SJCRH30 (cell line): ENCODE results near the gene GNAL. TPM values are rescaled to one million over a fixed set of nuclear protein-coding genes. Genes with fewer than 3 reads are reported as not detected.
"Not testable (repeated sequence)": the region's sequence is repeated elsewhere in the genome, so short reads cannot be mapped to it uniquely, and the experiment has no call there.

Source experiments
- DNase-seq, 2 experiments: peaks; one replicate each; pipeline ENCODE4 v3.0.0-alpha.2; 2015 to 2020
- H3K27ac ChIP-seq: fragments of 250-450 bp; sonication (Bioruptor Pico); 2 replicates; pipeline ENCODE4 v1.5.1; 2020; ENCODE audit warnings: mild to moderate bottlenecking, moderate library complexity
- H3K27me3 ChIP-seq: fragments of 250-450 bp; sonication (Bioruptor Pico); 2 replicates; pipeline ENCODE4 v1.5.1; 2020; ENCODE audit warnings: mild to moderate bottlenecking, moderate library complexity
- H3K36me3 ChIP-seq: fragments of 250-450 bp; sonication (Bioruptor Pico); 2 replicates; pipeline ENCODE4 v1.5.1; 2020; ENCODE audit warnings: mild to moderate bottlenecking, moderate library complexity
- H3K4me1 ChIP-seq: fragments of 250-450 bp; sonication (Bioruptor Pico); 2 replicates; pipeline ENCODE4 v1.5.1; 2020; ENCODE audit warnings: mild to moderate bottlenecking, moderate library complexity
- H3K4me3 ChIP-seq: fragments of 250-450 bp; sonication (Bioruptor Pico); 2 replicates; pipeline ENCODE4 v1.5.1; 2020; ENCODE audit warnings: mild to moderate bottlenecking, moderate library complexity
- H3K9me3 ChIP-seq: fragments of 250-450 bp; sonication (Bioruptor Pico); replicated peaks from 2 replicates; pipeline ENCODE4 v1.5.1; 2020; ENCODE audit warnings: mild to moderate bottlenecking, moderate library complexity
- total RNA-seq: library from RNA; depleted of rRNA; stranded (reverse); fragments of >200 nt; shearing (Covaris generic); gene quantifications from 2 replicates; pipeline ENCODE4 v1.2.3, GENCODE V29; 2014

GNAL gene
- total RNA-seq, 1 experiment from 2014 or later, result 2.6 TPM

GRCh38 chr18:11906176-11906575 is 217.1 kb downstream of the GNAL start:
- DNase-seq, result no peak
- H3K4me1 ChIP-seq, result no peaks in the 10 kb centered on the region
- no peak overlapping the region for H3K4me3 ChIP-seq
- no peaks in the 10 kb centered on the region for H3K9me3 ChIP-seq
- H3K27me3 ChIP-seq, result no peaks in the 10 kb centered on the region
- H3K36me3 ChIP-seq, result no peaks in the 10 kb centered on the region
- no peak overlapping the region for H3K27ac ChIP-seq

GRCh38 chr18:11906926-11907874 is 218.1 kb downstream of the GNAL start:
- Histone ChIP-seq H3K9me3 (no peaks in the 10 kb centered on the region), H3K27ac (no peak overlapping the region; the same call in 1 of the 2 replicates), H3K4me3 (peak overlapping the region; percentile 85), H3K4me1 (no peaks in the 10 kb centered on the region), H3K36me3 (no peaks in the 10 kb centered on the region), H3K27me3 (no peaks in the 10 kb centered on the region)
- peak in 1 of 2 experiments; percentile 17 for DNase-seq

GRCh38 chr18:11908182-11909060 is 219.4 kb downstream of the GNAL start, which contains the start of gene MPPE1:
TSS of gene MPPE1 (minus strand) at chr18:11908317. CDS start at chr18:11897264, 11,053 bp downstream.
- Histone ChIP-seq H3K4me1 (peaks cover 5% of the 10 kb centered on the region), H3K36me3 (no peaks in the 10 kb centered on the region), H3K27me3 (no peaks in the 10 kb centered on the region), H3K9me3 (no peaks in the 10 kb centered on the region), H3K4me3 (peak within 1 kb of the TSS; percentile 85), H3K27ac (peak within 1 kb of the TSS; percentile 93)
- DNase-seq, result peak; percentile 79 to 81

GRCh38 chr18:11909061-11909455 is 220.0 kb downstream of the GNAL start:
- Histone ChIP-seq H3K27ac (peak overlapping the region; percentile 93), H3K9me3 (no peaks in the 10 kb centered on the region), H3K4me1 (peaks cover 12% of the 10 kb centered on the region), H3K36me3 (no peaks in the 10 kb centered on the region), H3K4me3 (peak overlapping the region; percentile 85), H3K27me3 (no peaks in the 10 kb centered on the region)
- DNase-seq, result peak in 1 of 2 experiments; percentile 47

GRCh38 chr18:11909591-11910026 is 220.5 kb downstream of the GNAL start:
- H3K27me3 ChIP-seq, result no peaks in the 10 kb centered on the region
- H3K36me3 ChIP-seq, result no peaks in the 10 kb centered on the region
- peak overlapping the region; percentile 85 for H3K4me3 ChIP-seq
- H3K4me1 ChIP-seq, result peaks cover 14% of the 10 kb centered on the region
- peak overlapping the region; percentile 93; the same call in 1 of the 2 replicates for H3K27ac ChIP-seq
- DNase-seq, result peak in 1 of 2 experiments; percentile 14
- no peaks in the 10 kb centered on the region for H3K9me3 ChIP-seq

DNA sequence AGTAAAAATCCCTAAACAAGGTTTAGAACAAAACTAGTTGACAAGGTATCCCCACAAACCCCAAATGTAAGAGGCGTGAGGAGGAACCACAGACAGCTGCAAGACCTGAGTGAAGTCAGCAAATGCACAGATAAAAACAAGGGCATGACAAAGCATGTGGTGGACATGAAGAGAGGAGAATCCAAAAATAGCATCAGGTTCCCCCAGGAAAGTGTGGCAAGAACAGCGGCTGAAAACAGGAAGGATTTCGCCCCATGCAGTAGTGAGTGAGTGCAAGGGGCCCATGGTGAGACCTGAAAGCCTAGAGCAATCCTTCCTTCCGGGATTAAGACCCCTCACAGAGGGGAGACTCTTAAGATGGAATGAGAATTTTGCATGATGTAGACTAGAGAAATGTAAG is 227.8 kb downstream of the GNAL start:
- H3K27me3 ChIP-seq, H3K36me3 ChIP-seq, H3K4me3 ChIP-seq, H3K9me3 ChIP-seq: not testable (repeated sequence)
- peak overlapping the region; percentile 74 for H3K27ac ChIP-seq
- peak; percentile 69 to 80 for DNase-seq
- peaks cover 14% of the 10 kb centered on the region for H3K4me1 ChIP-seq

GRCh38 chr18:11919522-11919921 is 230.5 kb downstream of the GNAL start:
- H3K36me3 ChIP-seq, H3K4me3 ChIP-seq, DNase-seq, H3K9me3 ChIP-seq, H3K4me1 ChIP-seq, H3K27me3 ChIP-seq, H3K27ac ChIP-seq: not testable (repeated sequence)

- Histone ChIP-seq H3K4me1 (no peaks in the 10 kb centered on the region), H3K27ac (no peak overlapping the region), H3K9me3 (no peaks in the 10 kb centered on the region), H3K27me3 (no peaks in the 10 kb centered on the region), H3K4me3 (no peak overlapping the region), H3K36me3 (no peaks in the 10 kb centered on the region)
- no peak for DNase-seq
Measured at GRCh38 chr18:11923450-11923849, 234.4 kb downstream of the GNAL start.

GRCh38 chr18:11925800-11926481 is 236.9 kb downstream of the GNAL start:
- no peak for DNase-seq
- H3K9me3 ChIP-seq, result no peaks in the 10 kb centered on the region
- H3K36me3 ChIP-seq, result no peaks in the 10 kb centered on the region
- H3K4me1 ChIP-seq, result no peaks in the 10 kb centered on the region
- H3K27me3 ChIP-seq, result no peaks in the 10 kb centered on the region
- no peak overlapping the region for H3K27ac ChIP-seq
- H3K4me3 ChIP-seq, result no peak overlapping the region

- H3K27me3 ChIP-seq, result no peaks in the 10 kb centered on the region
- no peaks in the 10 kb centered on the region for H3K4me1 ChIP-seq
- H3K36me3 ChIP-seq, result no peaks in the 10 kb centered on the region
- H3K27ac ChIP-seq, result no peak overlapping the region
- no peak for DNase-seq
- H3K4me3 ChIP-seq, result no peak overlapping the region
- no peaks in the 10 kb centered on the region for H3K9me3 ChIP-seq
Measured at GRCh38 chr18:11927497-11927896, 238.4 kb downstream of the GNAL start.

DNA sequence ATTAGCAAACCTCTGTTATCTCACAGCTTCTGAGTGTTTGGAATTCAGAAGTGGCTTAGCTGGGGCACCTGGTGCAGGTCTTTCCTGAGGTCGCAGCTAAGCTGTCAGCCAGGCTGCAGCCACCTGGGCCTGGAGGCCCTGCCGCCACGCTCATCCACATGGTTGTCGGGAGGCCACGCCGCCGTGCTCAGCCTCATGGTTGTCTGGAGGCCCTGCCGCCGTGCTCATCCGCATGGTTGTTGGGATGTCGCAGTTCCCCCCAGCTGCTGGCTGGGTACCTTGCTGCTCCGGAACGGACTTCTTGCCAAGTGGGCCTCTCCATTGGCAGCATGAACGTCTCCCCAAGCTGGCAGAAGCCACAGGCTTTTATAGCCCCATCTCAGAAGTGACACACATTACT is 243.3 kb downstream of the GNAL start:
- H3K4me1 ChIP-seq, result no peaks in the 10 kb centered on the region
- H3K9me3 ChIP-seq, result no peaks in the 10 kb centered on the region
- no peak overlapping the region for H3K27ac ChIP-seq
- DNase-seq, result no peak
- no peak overlapping the region for H3K4me3 ChIP-seq
- H3K27me3 ChIP-seq, result no peaks in the 10 kb centered on the region
- no peaks in the 10 kb centered on the region for H3K36me3 ChIP-seq
